ENCODE data around the gene JADE2. TPM values are rescaled to one million over a fixed set of nuclear protein-coding genes. Genes with fewer than 3 reads are reported as not detected.

The JADE2 gene
- total RNA-seq, 1 donor from 2014 or later, result 70.9 TPM

DNA sequence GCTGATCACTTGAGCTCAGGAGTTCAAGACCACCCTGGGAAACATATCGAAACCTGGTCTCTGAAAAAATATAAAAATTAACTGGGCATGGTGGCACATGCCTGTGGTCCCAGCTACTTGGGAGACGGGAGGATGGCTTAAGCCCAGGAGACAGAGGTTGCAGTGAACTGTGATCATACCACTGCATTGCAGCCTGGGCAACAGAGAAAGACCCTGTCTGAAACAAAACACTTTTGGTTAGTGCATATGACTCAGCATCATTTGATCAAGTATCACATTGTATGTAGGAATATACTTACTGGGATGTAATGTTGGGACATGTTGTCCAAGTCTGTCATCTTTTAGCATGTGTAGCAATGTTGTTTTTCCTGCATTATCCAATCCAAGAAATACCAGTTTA, 95.2 kb downstream of the JADE2 start:
- TF ChIP-seq, protein P1, sequence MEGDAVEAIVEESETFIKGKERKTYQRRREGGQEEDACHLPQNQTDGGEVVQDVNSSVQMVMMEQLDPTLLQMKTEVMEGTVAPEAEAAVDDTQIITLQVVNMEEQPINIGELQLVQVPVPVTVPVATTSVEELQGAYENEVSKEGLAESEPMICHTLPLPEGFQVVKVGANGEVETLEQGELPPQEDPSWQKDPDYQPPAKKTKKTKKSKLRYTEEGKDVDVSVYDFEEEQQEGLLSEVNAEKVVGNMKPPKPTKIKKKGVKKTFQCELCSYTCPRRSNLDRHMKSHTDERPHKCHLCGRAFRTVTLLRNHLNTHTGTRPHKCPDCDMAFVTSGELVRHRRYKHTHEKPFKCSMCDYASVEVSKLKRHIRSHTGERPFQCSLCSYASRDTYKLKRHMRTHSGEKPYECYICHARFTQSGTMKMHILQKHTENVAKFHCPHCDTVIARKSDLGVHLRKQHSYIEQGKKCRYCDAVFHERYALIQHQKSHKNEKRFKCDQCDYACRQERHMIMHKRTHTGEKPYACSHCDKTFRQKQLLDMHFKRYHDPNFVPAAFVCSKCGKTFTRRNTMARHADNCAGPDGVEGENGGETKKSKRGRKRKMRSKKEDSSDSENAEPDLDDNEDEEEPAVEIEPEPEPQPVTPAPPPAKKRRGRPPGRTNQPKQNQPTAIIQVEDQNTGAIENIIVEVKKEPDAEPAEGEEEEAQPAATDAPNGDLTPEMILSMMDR (IDR thresholded peaks at IDR 0.05), result no peak
- H3K27ac ChIP-seq, result no peak overlapping the region
- no peak for DNase-seq (ENCODE audit: low spot score in 2 of 2)
- H3K4me1 ChIP-seq, result peaks cover 0 to 2% of the 10 kb centered on the region in 2 donors
- H3K9me3 ChIP-seq, result no peaks in the 10 kb centered on the region
- no peak overlapping the region for H3K4me3 ChIP-seq
- H3K36me3 ChIP-seq, result peaks cover 68 to 79% of the 10 kb centered on the region in 2 donors
- intact Hi-C loops (cut with DNase I), result no loop called here
- H3K27me3 ChIP-seq, result no peaks in the 10 kb centered on the region

DNA sequence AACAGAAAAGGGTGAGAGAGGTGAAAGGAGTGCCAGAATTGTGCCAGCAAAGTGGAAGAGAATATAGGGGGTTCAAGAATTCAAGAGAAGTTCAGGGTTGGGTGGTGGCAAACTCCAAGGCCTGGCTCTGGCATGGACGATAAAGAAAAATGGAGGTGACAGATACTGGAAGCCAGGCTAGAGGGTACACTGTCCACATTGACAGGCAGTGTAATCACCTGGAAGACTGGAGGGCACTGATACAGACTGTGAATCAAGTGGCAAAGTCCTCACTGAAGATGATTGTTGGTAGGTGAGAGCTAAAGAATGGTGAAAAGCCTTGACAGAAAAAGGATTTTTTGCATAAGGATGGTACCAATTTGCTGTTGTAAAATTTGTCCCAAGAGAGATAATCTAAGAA, 100.1 kb downstream of the JADE2 start:
- TF ChIP-seq, protein P1 (IDR thresholded peaks at IDR 0.05), result no peak
- Histone ChIP-seq H3K27me3 (no peaks in the 10 kb centered on the region), H3K4me1 (peaks cover 0 to 5% of the 10 kb centered on the region in 2 donors), H3K27ac (no peak overlapping the region), H3K4me3 (no peak overlapping the region), H3K36me3 (peaks cover 28 to 30% of the 10 kb centered on the region in 2 donors), H3K9me3 (no peaks in the 10 kb centered on the region)
- intact Hi-C loops (cut with DNase I), result no loop called here
- DNase-seq (ENCODE audit: low spot score in 2 of 2), result no peak

DNA sequence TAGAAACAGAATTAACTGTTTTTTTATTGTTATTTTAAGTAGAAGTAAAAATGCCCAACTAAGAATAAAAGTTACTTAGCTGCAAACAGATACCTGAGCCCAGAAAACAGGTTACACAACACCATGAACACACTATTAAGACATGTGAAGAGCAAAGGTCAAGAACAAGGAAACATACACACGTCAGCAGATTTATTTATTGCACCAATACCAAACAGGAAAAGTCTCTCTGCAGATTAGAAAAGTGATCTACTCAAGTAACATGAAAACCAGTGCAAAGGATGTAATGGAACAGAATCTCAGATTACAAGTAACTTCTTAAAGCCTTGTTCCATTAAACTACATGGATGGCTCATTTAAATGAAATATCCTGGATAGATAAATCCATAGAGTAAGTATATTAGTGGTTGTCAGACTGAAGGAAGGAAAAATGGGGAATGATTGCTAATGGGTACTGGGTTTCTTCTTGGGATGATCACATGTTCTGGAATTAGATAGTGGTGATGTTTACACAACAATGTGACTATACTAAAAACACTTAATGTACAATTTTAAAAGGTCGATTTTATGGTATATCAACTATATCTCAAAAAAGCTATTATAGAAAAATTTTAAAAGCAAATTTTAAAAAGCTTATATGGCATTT, 101.0 kb downstream of the JADE2 start:
- H3K27me3 ChIP-seq, result no peaks in the 10 kb centered on the region
- H3K9me3 ChIP-seq, result no peaks in the 10 kb centered on the region
- intact Hi-C loops (cut with DNase I), result no loop called here
- no peak overlapping the region for H3K27ac ChIP-seq
- TF ChIP-seq, protein P1 (IDR thresholded peaks at IDR 0.05), result no peak
- no peak for DNase-seq (ENCODE audit: low spot score in 2 of 2)
- H3K4me3 ChIP-seq, result no peak overlapping the region
- peaks cover 0 to 8% of the 10 kb centered on the region in 2 donors for H3K4me1 ChIP-seq
- peaks cover 21% of the 10 kb centered on the region in 2 donors for H3K36me3 ChIP-seq

Other genes with a start within 250 kb of the JADE2 start
- gene CDKL3, start 158.5 kb upstream of the JADE2 start, total RNA-seq, result not detected
- 42.6 TPM for gene UBE2B, start 154.1 kb upstream of the JADE2 start, total RNA-seq
- gene CDKN2AIPNL, start 113.8 kb upstream of the JADE2 start, total RNA-seq, result 6.0 TPM
- gene SAR1B, start 107.2 kb downstream of the JADE2 start, total RNA-seq, result 11.6 TPM
- gene SEC24A, start 123.1 kb downstream of the JADE2 start, total RNA-seq, result 21.2 TPM
- gene CAMLG, start 212.9 kb downstream of the JADE2 start, total RNA-seq, result 12.6 TPM
- gene DDX46, start 233.1 kb downstream of the JADE2 start, total RNA-seq, result 84.1 TPM

All from ascending aorta (tissue), 2 donors.